Transverse colon (tissue), 4 donors: ENCODE measurements around the gene TNS4. TPM values are rescaled to one million over a fixed set of nuclear protein-coding genes. Genes with fewer than 3 reads are reported as not detected.

Source experiments
- DNase-seq: peaks from one replicate; pipeline ENCODE4 v3.0.0-alpha.2; 2019
- H3K27ac ChIP-seq, 4 donors: fragments of 200-600 bp; sonication (generic); 2 replicates each; pipeline ENCODE4 v1.5.1; 2016 to 2018; ENCODE audit warnings: inconsistent platforms in 4 of 4
- H3K27me3 ChIP-seq: fragments of 200-600 bp; sonication (generic); 2 replicates; pipeline ENCODE4 v1.5.1; 2017; ENCODE audit warnings: inconsistent platforms
- H3K36me3 ChIP-seq, 4 donors: fragments of 200-600 bp; sonication (generic); 2 replicates each; pipeline ENCODE4 v1.5.1; 2017 to 2019; ENCODE audit warnings: inconsistent platforms in 4 of 4
- H3K4me1 ChIP-seq, 4 donors: fragments of 200-600 bp; sonication (generic); 2 replicates each; pipeline ENCODE4 v1.5.1; 2017 to 2020; ENCODE audit warnings: inconsistent platforms in 4 of 4
- H3K4me3 ChIP-seq, 4 donors: fragments of 200-600 bp; sonication (generic); 1 replicate in 1 of 4; 2 replicates in 3 of 4; pipeline versions ENCODE4 v1.5.1 to v1.6.1; 2017 to 2019; ENCODE audit warnings: inconsistent platforms in 4 of 4
- H3K9me3 ChIP-seq, 2 donors: fragments of 200-600 bp; sonication (generic); 2 replicates each; pipeline ENCODE4 v1.5.1; 2017 to 2019; ENCODE audit warnings: inconsistent platforms in 2 of 2
- EP300 ChIP-seq: sonication (generic); formaldehyde crosslinking; IDR thresholded peaks from one replicate; pipeline ENCODE4 v1.6.1; 2017; ENCODE audit warnings: antibody characterized with exemption, low read depth
- POLR2A ChIP-seq: fragments of 450-650 bp; IDR thresholded peaks from one replicate; pipeline ENCODE4 v1.6.1; 2016; ENCODE audit warnings: antibody characterized with exemption, mild to moderate bottlenecking, moderate library complexity
- POLR2AphosphoS5 ChIP-seq, 3 donors: sonication (generic); formaldehyde crosslinking; IDR thresholded peaks; one replicate each; pipeline ENCODE4 v1.6.1; 2016; ENCODE audit warnings: antibody characterized with exemption in 3 of 3
- WGBS, 2 donors: methylation state at CpG; one replicate each; pipeline ENCODE4 v1.1.5; 2018; ENCODE audit warnings: low coverage in 1 of 2; 5-methylcytosine and 5-hydroxymethylcytosine counted together
- in situ Hi-C, 4 donors: fragments of 200-750 bp; cut with MboI; loops; one replicate each; pipeline versions ENCODE4 v1.15.0 to v1.15.1; 2017; ENCODE audit warnings: low sequenced_read_pairs in 3 of 4, low pct_ligation_motif_present in 1 of 4, low pct_unique_long_range_greater_than_20kb in 1 of 4
- intact Hi-C: fragments of 100-400 bp; cut with DNase I; formaldehyde crosslinking; loops from one replicate; pipeline ENCODE4 v1.15.1; 2023; ENCODE audit warnings: low total_unique reads
- total RNA-seq, 4 donors: library from RNA; depleted of rRNA; stranded (reverse); fragments of >200 nt; gene quantifications; one replicate each; pipeline ENCODE4 v1.1.0, GENCODE V29; 2016
- TF ChIP-seq, protein P1 (sequence below), 5 experiments: fragments of 200-600 bp in 3 of 5; fragments of 450-650 bp in 2 of 5; sonication (generic) in 3 of 5; IDR thresholded peaks; 1 replicate in 2 of 5; 2 replicates in 3 of 5; pipeline ENCODE4 v1.5.1; 2016 to 2017; ENCODE audit warnings: antibody characterized with exemption in 5 of 5, inconsistent platforms in 3 of 5, mild to moderate bottlenecking in 2 of 5, moderate library complexity in 1 of 5

Gene TNS4
- total RNA-seq, 4 donors from 2014 or later: 1.2 to 4.2 (median 2.5) TPM; not detected in 1

DNA sequence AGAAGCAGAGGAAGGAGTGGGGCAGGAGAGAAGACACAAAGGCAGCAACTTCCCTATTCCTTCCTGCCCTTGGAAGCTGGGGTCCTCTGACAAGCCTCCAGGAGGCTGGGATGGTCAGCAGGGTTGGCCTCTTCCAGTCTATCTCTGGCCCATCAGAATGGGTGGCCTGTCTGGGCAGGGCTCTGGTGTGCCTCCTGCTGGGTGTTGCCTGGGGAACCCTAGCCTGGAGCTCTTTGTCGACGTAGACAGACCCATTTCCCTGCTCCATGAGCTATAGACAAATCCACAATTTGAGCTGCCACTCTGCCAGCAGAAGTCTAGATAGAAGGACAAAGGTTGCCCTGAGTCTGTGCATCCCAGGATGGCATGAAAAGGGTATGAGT is 46.8 kb downstream of the TNS4 start:
- H3K4me1 ChIP-seq: peaks cover 31 to 77% (median 62%) of the 10 kb centered on the region in 4 donors
- no peaks in the 10 kb centered on the region for H3K27me3 ChIP-seq
- TF ChIP-seq POLR2AphosphoS5 (IDR thresholded peaks at IDR 0.05) (no peak), EP300 (no peak), POLR2A (no peak)
- TF ChIP-seq, protein P1, sequence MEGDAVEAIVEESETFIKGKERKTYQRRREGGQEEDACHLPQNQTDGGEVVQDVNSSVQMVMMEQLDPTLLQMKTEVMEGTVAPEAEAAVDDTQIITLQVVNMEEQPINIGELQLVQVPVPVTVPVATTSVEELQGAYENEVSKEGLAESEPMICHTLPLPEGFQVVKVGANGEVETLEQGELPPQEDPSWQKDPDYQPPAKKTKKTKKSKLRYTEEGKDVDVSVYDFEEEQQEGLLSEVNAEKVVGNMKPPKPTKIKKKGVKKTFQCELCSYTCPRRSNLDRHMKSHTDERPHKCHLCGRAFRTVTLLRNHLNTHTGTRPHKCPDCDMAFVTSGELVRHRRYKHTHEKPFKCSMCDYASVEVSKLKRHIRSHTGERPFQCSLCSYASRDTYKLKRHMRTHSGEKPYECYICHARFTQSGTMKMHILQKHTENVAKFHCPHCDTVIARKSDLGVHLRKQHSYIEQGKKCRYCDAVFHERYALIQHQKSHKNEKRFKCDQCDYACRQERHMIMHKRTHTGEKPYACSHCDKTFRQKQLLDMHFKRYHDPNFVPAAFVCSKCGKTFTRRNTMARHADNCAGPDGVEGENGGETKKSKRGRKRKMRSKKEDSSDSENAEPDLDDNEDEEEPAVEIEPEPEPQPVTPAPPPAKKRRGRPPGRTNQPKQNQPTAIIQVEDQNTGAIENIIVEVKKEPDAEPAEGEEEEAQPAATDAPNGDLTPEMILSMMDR (IDR thresholded peaks at IDR 0.05): no peak
- H3K4me3 ChIP-seq: no peak overlapping the region
- no peaks in the 10 kb centered on the region for H3K9me3 ChIP-seq
- peaks cover 0 to 39% (median 10%) of the 10 kb centered on the region in 4 donors for H3K36me3 ChIP-seq
- intact Hi-C loops: no loop called here
- in situ Hi-C loops: no loop called here
- DNase-seq: no peak
- WGBS, 2 donors: 89% methylated on average over 2 of the region's 2 CpGs; no CpG with 5 or more reads in 1 of the 2 donors
- H3K27ac ChIP-seq: peak overlapping the region in 3 of 4 donors; percentile 32 to 98 (median 96)

DNA sequence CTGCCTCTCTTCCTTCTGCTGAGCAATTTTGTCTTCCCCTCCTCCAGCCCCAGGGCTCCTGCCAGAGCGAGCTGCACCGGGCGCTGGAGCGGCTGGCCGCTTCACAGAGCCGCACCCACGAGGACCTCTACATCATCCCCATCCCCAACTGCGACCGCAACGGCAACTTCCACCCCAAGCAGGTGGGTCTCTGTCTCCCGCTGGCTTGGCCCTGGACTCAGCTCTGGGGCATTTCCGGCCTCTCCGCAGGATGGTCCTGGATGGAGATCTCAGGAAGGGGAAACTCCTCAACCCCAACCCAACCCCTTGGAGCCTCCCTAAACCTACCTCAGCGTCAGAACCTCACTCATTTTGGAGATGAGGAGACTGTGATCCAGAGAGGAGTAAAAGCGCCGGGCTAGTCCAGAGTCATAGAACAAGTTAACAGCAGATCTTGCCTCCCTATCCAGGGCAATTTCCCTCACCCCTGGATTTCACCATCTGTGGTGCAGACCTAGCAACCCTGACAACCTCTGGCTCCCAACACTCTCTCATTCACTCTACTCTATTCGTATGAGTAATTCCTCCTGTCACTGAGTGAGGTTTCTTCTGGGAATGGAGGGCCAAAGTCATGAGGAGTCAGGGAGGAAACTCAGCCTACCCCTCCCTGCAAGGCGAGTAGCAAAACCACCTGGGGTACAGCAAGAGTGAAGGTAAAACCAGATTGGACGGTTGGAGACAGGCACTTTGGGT is 47.4 kb downstream of the TNS4 start:
- Histone ChIP-seq H3K9me3 (no peaks in the 10 kb centered on the region), H3K4me1 (peaks cover 36 to 82% (median 66%) of the 10 kb centered on the region in 4 donors), H3K4me3 (no peak overlapping the region), H3K27ac (peak overlapping the region; percentile 32 to 98 (median 96)), H3K36me3 (peaks cover 0 to 39% (median 10%) of the 10 kb centered on the region in 4 donors), H3K27me3 (no peaks in the 10 kb centered on the region)
- no peak for TF ChIP-seq EP300
- TF ChIP-seq POLR2AphosphoS5 (IDR thresholded peaks at IDR 0.05): no peak
- TF ChIP-seq, protein P1 (IDR thresholded peaks at IDR 0.05): no peak
- TF ChIP-seq POLR2A: no peak
- intact Hi-C loops: no loop called here
- 80 to 86% methylated on average over 1 to 19 of the region's 19 CpGs for WGBS, 2 donors
- no peak for DNase-seq
- in situ Hi-C loops: no loop called here

DNA sequence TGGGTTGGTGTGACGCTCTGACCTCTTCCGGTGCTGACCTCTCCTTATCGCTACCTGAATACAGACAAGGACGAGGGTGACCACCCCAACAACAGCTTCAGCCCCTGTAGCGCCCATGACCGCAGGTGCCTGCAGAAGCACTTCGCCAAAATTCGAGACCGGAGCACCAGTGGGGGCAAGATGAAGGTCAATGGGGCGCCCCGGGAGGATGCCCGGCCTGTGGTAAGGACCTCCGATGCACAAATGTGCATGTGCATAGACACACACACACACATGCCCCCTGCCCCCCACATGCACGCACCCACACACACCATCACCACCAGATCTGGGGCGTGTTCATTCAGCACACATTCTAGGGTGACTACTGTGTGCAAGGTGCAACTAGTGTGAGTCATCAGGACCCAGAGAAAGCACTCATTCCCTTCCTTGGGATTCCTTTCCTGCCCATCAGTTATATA is 48.5 kb downstream of the TNS4 start:
- Histone ChIP-seq H3K4me1 (peaks cover 42 to 83% (median 70%) of the 10 kb centered on the region in 4 donors), H3K9me3 (no peaks in the 10 kb centered on the region), H3K4me3 (no peak overlapping the region), H3K36me3 (peaks cover 0 to 39% (median 10%) of the 10 kb centered on the region in 4 donors), H3K27ac (peak overlapping the region; percentile 94 to 98 (median 96)), H3K27me3 (no peaks in the 10 kb centered on the region)
- in situ Hi-C loops (no loop called here), intact Hi-C loops (no loop called here)
- 85% methylated on average over 15 of the region's 15 CpGs; no CpG with 5 or more reads in 1 of the 2 donors for WGBS, 2 donors
- DNase-seq: no peak
- TF ChIP-seq, protein P1 (IDR thresholded peaks at IDR 0.05): no peak
- no peak for TF ChIP-seq POLR2AphosphoS5 (IDR thresholded peaks at IDR 0.05)
- TF ChIP-seq POLR2A: no peak
- TF ChIP-seq EP300: no peak

GRCh38 chr17:40452216-40452787 is 49.1 kb downstream of the TNS4 start:
- no peak for DNase-seq
- H3K4me3 ChIP-seq: no peak overlapping the region
- H3K36me3 ChIP-seq: peaks cover 0 to 39% (median 10%) of the 10 kb centered on the region in 4 donors
- peak overlapping the region; percentile 94 to 98 (median 96) for H3K27ac ChIP-seq
- intact Hi-C loops (no loop called here), in situ Hi-C loops (no loop called here)
- no peak for TF ChIP-seq EP300
- peak in 2 of 3 donors; percentile 10 to 57 for TF ChIP-seq POLR2AphosphoS5 (IDR thresholded peaks at IDR 0.05)
- TF ChIP-seq POLR2A: no peak
- TF ChIP-seq, protein P1 (IDR thresholded peaks at IDR 0.05): no peak
- WGBS, 2 donors: 68% methylated on average over 7 of the region's 7 CpGs; no CpG with 5 or more reads in 1 of the 2 donors
- H3K27me3 ChIP-seq: no peaks in the 10 kb centered on the region
- H3K9me3 ChIP-seq: no peaks in the 10 kb centered on the region
- H3K4me1 ChIP-seq: peaks cover 45 to 83% (median 71%) of the 10 kb centered on the region in 4 donors
